HG02798 (cell line): ENCODE data around the gene XKRX.

Source experiments
- ATAC-seq: cut with Tn5 transposase; IDR thresholded peaks from one replicate; pipeline ENCODE4 v1.9.1; 2021; ENCODE audit warnings: mild to moderate bottlenecking; ENCODE audit not compliant: unreplicated experiment, poor library complexity

Gene XKRX

GRCh38 chrX:100928660-100929613 is at the start of gene XKRX:
Gene XKRX, minus strand, starts transcription at chrX:100928917. Its CDS starts 613 bp downstream, at chrX:100928304.
- ATAC-seq: peak; percentile 80

- ATAC-seq: no peak
These were observed 47.5 kb upstream of the XKRX start for GRCh38 chrX:100976211-100976610.

DNA sequence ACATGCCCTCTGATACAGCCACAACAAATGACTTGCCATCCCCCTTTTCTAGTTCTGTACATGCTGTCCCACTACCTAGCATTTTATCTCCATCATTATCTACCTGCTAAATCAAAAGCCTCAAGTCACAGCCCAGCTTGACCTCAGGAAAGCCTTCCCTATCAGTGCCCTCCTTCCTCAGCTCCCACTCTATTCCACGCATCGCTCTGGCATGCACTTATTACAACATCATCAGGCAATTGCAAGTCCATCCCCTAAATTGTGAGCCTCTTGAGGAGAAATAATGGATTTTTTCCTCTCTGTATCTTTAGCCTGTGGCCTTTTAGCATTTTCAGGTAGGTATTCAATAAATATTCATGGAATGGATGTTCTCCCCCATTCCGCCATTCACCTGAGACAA is 46.5 kb upstream of the XKRX start:
- ATAC-seq: no peak

- no peak for ATAC-seq
These were observed 44.7 kb upstream of the XKRX start for GRCh38 chrX:100973411-100973810.

DNA sequence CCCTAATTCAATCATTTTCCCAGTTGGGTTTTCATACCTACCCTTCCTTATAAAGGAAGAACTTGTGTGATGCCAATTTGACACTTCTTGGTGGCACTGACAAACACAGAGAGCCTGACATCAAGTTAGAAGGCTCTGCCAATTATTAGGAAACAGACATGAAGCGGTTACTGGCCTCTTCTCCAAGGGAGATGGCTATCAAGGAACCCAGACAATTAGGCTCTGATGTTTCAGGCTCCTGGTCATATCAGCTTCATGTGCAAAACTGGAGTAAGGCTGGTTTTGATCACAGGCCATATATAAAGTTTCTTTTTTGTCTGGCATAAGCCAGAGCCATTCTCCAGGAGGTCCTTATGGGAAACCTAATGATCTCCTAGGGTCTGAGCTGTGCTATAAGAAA is 41.2 kb upstream of the XKRX start:
- no peak for ATAC-seq

GRCh38 chrX:100969408-100969807 is 40.7 kb upstream of the XKRX start, which contains the start of gene ARL13A:
Gene ARL13A, plus strand, starts transcription at chrX:100969708. Its CDS starts 3,982 bp downstream, at chrX:100973690.
- ATAC-seq: no peak

DNA sequence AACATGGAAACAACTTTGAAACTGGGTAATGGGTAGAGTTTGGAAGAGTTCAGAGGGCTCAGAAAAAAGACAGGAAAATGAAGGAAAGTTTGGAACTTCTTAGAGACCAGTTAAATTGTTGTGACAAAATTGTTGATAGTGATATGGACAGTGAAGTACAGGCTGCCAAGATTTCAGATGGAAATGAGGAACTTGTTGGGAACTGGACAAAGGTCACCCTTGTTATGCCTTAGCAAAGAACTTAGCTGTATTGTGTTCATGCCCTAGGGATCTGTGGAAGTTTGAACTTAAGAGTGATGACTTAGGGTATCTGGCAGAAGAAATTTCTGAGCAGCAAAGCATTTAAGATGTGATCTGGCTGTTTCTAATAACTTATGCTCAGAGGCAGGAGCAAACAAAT is 35.6 kb upstream of the XKRX start:
- no peak for ATAC-seq

DNA sequence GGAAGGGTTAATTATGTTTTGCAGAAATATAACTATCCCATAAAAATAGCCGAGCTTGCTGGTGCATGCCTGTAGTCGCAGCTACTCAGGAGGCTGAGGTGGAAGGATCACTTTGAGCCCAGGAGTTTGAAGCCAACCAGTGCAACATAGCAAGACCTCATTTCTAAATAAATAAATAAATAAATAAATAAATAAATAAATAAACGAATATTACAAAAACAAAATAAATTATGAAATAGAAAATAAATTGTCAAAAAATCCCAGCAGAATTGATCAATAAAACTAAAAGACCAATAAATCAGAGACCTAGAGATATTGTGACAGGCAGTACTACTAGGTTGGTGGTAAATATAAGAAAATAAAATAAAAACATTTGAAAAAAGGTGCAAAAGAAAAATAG is 34.1 kb upstream of the XKRX start:
- no peak for ATAC-seq

DNA sequence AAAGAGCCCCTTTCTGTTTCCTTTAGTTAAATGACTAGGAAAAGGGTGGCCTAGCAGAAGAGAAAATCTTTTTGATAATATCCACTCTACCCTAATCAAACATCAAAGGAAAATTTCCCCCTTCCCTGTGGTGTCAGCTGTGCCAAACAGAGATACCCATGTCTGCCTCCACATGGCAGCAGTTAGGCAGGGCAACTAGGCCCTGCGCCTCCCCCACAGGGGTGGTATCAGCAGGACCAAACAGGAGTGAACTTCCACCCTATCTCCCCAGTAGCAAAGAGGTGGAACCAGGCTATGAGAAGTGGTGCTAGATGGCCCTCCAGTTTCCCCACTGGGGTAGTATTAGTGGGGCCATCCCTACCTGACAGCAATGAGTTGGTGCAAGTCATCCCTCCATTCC is 19.8 kb upstream of the XKRX start:
- ATAC-seq: no peak

DNA sequence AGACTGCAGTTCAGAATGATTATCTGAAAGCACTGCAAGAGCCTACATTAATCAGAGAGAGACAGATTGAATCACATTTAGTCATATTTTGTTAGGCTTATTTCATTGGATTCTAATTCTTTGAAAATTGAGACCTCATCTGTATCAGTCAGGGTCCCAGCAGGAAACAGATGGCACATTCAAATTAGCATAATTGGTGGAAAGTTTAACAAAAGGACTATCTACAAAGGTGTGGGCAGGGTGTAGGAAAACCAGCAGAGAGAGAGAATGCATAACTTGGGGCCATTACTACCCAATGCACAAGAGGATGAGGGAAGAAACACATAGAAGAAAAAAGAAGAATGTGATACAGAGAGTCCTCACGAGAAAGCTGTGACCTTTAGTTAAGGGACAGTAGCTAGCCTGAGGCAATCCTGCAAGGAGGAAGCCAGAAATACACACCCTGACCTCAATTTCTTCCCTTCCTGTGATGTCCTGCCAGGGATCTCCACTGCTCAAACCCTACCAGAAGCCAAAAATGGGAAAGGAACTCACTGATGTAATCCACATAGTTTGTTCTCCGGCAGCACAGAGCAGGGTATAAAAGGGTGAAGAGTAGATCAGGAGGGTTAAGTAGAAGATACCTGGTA is 17.7 kb upstream of the XKRX start:
- no peak for ATAC-seq

DNA sequence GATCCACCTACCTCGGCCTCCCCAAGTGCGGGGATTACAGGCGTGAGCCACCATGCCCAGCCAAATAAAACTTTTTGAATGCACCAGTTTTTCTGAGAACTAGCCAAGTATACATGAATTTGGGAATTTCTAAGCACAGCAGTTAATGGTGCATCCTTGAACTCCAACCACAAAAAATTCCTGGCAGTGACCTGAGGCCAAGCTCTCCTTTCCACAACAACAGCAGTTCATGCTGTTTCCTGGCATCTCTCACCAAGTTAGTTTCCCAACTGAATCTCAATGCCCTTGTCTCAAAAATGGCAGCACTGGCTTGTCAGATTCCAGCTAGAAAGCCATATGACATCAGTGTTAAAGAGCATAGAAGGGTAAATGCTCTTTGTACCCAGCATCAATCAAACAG is 15.9 kb upstream of the XKRX start:
- no peak for ATAC-seq

- no peak for ATAC-seq
These were observed 10.6 kb upstream of the XKRX start for GRCh38 chrX:100939333-100939732.

- peak; percentile 43 for ATAC-seq
These were observed 7.0 kb upstream of the XKRX start for GRCh38 chrX:100935767-100936166.

DNA sequence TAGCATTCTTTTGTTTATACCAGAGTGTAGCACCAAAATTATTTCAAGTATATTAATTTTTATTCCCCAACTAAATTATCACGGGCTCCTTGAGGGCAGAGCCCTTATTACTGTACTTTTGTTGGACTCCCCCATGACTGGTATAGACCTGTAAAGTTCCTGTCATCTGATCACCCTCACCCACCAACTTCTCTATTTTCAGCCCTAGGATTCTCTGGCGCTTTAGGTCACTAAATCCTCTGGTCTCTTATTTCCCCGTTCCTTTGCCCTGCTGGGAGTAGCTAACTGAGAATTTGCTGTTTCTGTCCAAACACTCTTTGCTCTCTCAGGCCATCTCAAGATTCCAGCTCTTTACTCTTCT is 3.2 kb upstream of the XKRX start:
- ATAC-seq: peak; percentile 23

GRCh38 chrX:100931218-100931924 is 2.7 kb upstream of the XKRX start:
- ATAC-seq: peak; percentile 74

- ATAC-seq: no peak
These were observed 2.3 kb downstream of the XKRX start for GRCh38 chrX:100926453-100926852.

- ATAC-seq: no peak
These were observed 4.3 kb downstream of the XKRX start for GRCh38 chrX:100924375-100924774.

- ATAC-seq: no peak
These were observed 13.2 kb downstream of the XKRX start for GRCh38 chrX:100915562-100915961.

- no peak for ATAC-seq
These were observed 15.6 kb downstream of the XKRX start for GRCh38 chrX:100913111-100913510.

DNA sequence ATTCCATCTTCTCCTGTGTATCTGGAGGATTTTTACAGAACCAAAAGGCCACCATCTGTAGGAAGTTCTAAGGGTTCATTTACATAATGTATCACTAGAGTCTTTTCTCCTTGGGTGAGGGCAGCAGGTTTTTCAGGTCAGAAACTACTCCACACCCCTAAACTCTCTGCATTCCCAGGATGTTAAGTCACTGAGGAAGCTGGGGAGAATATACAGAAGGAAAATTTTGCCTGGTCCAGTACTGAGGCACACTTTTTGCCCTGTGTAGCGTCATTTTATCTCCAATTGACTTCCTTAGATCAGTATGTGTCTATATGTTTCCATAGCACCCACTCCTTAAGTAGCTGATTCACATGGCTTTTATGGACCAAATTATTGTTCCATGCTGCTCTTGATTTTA is 17.0 kb downstream of the XKRX start:
- no peak for ATAC-seq

GRCh38 chrX:100905620-100906019 is 23.1 kb downstream of the XKRX start:
- no peak for ATAC-seq
